HEK293T (cell line): ENCODE measurements around the gene WNT8B.

ENCODE experiments used
- ARNT ChIP-seq: fragments of 450-650 bp; IDR thresholded peaks from 2 replicates; pipeline ENCODE4 v1.6.1; 2017; ENCODE audit warnings: mild to moderate bottlenecking
- BHLHE40 ChIP-seq: fragments of 450-650 bp; IDR thresholded peaks from 2 replicates; pipeline ENCODE4 v1.6.1; 2016; ENCODE audit warnings: mild to moderate bottlenecking, moderate library complexity, borderline replicate concordance
- ELF4 ChIP-seq: fragments of 450-650 bp; IDR thresholded peaks from 2 replicates; pipeline ENCODE4 v1.6.1; 2017; ENCODE audit warnings: antibody characterized with exemption
- FOXM1 ChIP-seq: fragments of 450-650 bp; IDR thresholded peaks from 2 replicates; pipeline ENCODE4 v1.6.1; 2017; ENCODE audit warnings: mild to moderate bottlenecking, borderline replicate concordance
- NFRKB ChIP-seq: fragments of 450-650 bp; IDR thresholded peaks from 2 replicates; pipeline ENCODE4 v1.6.1; 2016; ENCODE audit warnings: mild to moderate bottlenecking, moderate library complexity
- ZNF384 ChIP-seq: fragments of 450-650 bp; IDR thresholded peaks from 2 replicates; pipeline ENCODE4 v1.6.1; 2016

DNA sequence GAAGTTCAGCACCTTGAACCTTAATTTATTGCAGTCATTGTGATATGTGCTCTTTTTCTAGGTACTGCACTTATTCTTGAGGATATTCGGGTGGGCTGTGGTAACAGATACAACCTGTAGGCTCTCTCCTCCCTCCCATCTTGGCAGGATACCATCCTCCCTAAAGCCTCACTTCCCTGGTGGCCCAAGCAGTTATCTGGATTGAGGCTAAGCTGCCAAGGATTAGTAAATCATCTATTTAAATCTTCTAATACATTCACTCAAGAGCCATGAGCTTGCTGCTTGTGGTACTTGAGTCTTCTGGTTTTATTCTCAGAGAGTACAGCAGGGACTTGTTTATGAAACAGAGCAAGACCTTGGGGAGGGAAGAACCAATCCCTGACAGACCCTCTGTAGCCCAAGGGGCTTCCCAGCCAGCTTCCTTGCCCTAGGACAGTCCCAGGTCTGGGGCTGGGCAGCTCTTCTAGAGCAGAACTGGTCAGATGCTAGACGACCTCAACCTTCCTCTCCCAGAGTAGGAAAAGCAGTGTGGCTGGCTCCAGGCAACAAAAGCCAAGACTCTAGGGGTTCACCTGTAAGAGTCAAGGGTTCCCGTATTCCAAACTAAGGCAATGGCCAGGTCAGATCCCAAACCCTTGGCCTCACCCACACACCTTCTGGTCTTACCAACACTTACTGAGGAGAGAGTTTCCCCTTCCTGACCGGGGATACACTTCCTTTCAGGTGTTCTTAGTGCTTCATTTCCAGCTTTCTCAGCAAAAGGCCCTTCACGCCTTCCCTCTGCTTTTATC lies 21.3 kb downstream of the WNT8B start:
- TF ChIP-seq NFRKB (no peak), BHLHE40 (no peak), FOXM1 (no peak), ARNT (no peak), ZNF384 (no peak), ELF4 (no peak)
